HCT116 (cell line): ENCODE data around the gene THBS1.

Source experiments
- CTCF ChIP-seq, 3 experiments: fragments of 200-600 bp in 1 of 3; sonication (generic) in 1 of 3; IDR thresholded peaks in 2 of 3; conservative IDR thresholded peaks in 1 of 3; 2 replicates each; pipeline ENCODE4 v1.5.1; 2012 to 2017; ENCODE audit warnings: low read depth in 2 of 3, low read length in 2 of 3, antibody characterized with exemption in 1 of 3, borderline replicate concordance in 1 of 3, control low read depth in 1 of 3, mild to moderate bottlenecking in 1 of 3, mixed read lengths in 1 of 3, mixed run types in 1 of 3, moderate library complexity in 1 of 3; ENCODE audit not compliant: insufficient read depth in 1 of 3
- EZH2 ChIP-seq: fragments of 200-600 bp; sonication (generic); IDR thresholded peaks from 2 replicates; pipeline ENCODE4 v1.6.1; 2017; ENCODE audit warnings: antibody characterized with exemption, mixed run types
- EZH2phosphoT487 ChIP-seq: fragments of 200-600 bp; IDR thresholded peaks from 2 replicates; pipeline ENCODE4 v1.6.1; 2018; ENCODE audit warnings: antibody characterized with exemption, borderline replicate concordance
- POLR2AphosphoS5 ChIP-seq: IDR thresholded peaks from 2 replicates; pipeline ENCODE4 v1.6.1; 2011; ENCODE audit warnings: mild to moderate bottlenecking, low read depth, low read length, moderate library complexity
- SP1 ChIP-seq: IDR thresholded peaks from 2 replicates; pipeline ENCODE4 v1.6.1; 2012; ENCODE audit warnings: low read depth
- TF ChIP-seq, protein P1 (sequence below): IDR thresholded peaks from 2 replicates; pipeline ENCODE4 v1.6.1; 2012; ENCODE audit warnings: low read depth

- TF ChIP-seq SP1 (no peak), CTCF (IDR thresholded peaks at IDR 0.05 in 2 of 3, conservative IDR thresholded peaks at IDR 0.05 in 1 of 3; ENCODE audit: borderline replicate concordance in 1 of 3, insufficient read depth in 1 of 3, low read depth in 2 of 3, low read length in 2 of 3) (no peak), EZH2 (no peak), EZH2phosphoT487 (no peak), POLR2AphosphoS5 (no peak)
- TF ChIP-seq, protein P1, sequence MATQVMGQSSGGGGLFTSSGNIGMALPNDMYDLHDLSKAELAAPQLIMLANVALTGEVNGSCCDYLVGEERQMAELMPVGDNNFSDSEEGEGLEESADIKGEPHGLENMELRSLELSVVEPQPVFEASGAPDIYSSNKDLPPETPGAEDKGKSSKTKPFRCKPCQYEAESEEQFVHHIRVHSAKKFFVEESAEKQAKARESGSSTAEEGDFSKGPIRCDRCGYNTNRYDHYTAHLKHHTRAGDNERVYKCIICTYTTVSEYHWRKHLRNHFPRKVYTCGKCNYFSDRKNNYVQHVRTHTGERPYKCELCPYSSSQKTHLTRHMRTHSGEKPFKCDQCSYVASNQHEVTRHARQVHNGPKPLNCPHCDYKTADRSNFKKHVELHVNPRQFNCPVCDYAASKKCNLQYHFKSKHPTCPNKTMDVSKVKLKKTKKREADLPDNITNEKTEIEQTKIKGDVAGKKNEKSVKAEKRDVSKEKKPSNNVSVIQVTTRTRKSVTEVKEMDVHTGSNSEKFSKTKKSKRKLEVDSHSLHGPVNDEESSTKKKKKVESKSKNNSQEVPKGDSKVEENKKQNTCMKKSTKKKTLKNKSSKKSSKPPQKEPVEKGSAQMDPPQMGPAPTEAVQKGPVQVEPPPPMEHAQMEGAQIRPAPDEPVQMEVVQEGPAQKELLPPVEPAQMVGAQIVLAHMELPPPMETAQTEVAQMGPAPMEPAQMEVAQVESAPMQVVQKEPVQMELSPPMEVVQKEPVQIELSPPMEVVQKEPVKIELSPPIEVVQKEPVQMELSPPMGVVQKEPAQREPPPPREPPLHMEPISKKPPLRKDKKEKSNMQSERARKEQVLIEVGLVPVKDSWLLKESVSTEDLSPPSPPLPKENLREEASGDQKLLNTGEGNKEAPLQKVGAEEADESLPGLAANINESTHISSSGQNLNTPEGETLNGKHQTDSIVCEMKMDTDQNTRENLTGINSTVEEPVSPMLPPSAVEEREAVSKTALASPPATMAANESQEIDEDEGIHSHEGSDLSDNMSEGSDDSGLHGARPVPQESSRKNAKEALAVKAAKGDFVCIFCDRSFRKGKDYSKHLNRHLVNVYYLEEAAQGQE = no peak
Measured at GRCh38 chr15:39593071-39593655, 12.3 kb downstream of the THBS1 start.
